ENCODE measurements around the gene DUOXA2.

DNA sequence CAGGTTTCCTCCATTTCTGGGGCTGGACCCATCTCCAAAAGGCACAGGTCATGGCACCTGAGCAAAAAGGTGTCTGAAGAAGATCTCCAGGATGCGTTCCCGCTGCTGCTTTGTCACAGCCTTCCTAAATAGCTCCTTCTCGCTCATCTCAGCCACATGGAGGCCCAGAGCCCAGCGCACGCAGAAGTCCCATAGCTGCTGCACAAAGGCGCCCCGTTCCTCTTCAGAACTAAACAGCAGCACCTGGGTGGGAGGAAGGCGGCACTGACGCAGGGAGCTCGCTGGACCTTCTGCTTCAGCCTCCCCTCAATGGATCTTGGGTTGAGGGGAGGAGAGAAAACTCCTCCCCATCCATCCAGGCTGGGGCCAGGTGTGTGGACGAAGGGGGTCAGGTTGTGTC lies 8.5 kb upstream of the DUOXA2 start:
- TF ChIP-seq CTCF (IDR thresholded peaks at IDR 0.05; ENCODE audit: insufficient read depth, low read length, poor library complexity, severe bottlenecking) (no peak), EZH2phosphoT487 (conservative IDR thresholded peaks at IDR 0.05; ENCODE audit: low read length) (no peak)

All from SU-DHL-6 (cell line).